ENCODE data around the gene ARHGEF19.

GRCh38 chr1:16256478-16256877 lies 44.0 kb upstream of the ARHGEF19 start:
- TF ChIP-seq POLR2A (IDR thresholded peaks at IDR 0.05) = no peak
- TF ChIP-seq, protein P1, sequence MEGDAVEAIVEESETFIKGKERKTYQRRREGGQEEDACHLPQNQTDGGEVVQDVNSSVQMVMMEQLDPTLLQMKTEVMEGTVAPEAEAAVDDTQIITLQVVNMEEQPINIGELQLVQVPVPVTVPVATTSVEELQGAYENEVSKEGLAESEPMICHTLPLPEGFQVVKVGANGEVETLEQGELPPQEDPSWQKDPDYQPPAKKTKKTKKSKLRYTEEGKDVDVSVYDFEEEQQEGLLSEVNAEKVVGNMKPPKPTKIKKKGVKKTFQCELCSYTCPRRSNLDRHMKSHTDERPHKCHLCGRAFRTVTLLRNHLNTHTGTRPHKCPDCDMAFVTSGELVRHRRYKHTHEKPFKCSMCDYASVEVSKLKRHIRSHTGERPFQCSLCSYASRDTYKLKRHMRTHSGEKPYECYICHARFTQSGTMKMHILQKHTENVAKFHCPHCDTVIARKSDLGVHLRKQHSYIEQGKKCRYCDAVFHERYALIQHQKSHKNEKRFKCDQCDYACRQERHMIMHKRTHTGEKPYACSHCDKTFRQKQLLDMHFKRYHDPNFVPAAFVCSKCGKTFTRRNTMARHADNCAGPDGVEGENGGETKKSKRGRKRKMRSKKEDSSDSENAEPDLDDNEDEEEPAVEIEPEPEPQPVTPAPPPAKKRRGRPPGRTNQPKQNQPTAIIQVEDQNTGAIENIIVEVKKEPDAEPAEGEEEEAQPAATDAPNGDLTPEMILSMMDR (IDR thresholded peaks at IDR 0.05) = no peak
- no peak for TF ChIP-seq POLR2AphosphoS5 (IDR thresholded peaks at IDR 0.05)
- TF ChIP-seq EP300 (IDR thresholded peaks at IDR 0.05) = no peak
